COLO829 (cell line): ENCODE data around the gene MEG3.

Source experiments
- DNase-seq: peaks from one replicate; pipeline ENCODE4 v3.0.0; 2012; ENCODE audit warnings: low spot score

Gene MEG3

DNA sequence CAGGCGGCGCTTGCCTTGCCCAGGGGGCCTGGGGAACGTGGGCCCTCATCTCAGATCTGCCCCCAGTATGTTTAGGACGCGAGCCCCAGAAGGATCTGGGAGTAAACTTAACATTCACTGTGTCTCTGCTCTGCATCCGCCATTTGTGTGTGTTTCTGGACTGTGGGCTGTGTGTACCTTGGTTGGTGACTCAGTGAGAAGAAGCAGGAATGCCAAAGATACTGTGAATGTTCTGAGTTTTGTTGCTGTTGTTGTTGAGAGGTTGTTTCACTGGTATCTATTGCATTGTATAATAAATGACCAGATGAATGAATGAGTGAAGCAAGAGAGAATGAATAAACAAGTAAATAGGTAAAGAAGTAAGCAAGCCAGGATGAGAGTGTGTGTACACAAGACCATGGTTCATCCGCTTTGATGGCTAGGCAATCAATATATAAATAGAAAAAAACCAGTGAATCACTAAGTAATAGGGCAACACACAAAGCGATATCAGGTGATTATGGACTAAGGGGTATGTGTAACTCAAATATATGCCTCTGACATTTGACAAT, 20.5 kb downstream of the MEG3 start:
- no peak for DNase-seq

DNA sequence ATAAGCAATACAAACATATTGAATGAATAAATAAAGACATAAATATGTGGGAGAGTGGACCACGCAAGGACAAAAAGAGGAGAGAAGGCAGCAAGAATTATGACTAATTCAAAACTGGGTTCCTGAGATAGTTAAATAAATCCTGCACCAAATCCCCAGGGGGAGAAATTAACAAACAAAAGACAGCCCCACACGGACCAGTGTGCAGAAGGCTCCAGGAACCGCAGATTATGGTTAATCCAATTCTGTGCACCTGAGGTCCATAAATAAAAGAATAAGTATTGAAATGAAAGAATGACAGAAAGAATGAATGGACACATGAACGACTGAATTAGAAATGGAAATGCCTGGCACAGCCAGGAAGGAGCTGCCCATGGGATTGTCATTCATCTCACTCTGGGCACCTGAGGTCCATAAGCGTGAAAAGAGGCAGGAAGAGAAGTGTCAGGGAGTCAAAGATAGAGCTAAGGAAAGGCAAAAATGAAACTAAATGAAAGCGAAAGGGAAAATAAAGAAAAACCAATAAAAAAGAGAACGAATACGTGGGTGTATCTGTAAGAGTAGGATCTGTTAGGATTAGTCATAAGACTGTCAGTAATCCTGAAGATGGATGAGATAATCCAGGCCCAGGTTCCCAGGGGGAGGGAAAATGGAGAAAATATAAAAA, 23.3 kb downstream of the MEG3 start:
- DNase-seq, result peak; percentile 29

DNA sequence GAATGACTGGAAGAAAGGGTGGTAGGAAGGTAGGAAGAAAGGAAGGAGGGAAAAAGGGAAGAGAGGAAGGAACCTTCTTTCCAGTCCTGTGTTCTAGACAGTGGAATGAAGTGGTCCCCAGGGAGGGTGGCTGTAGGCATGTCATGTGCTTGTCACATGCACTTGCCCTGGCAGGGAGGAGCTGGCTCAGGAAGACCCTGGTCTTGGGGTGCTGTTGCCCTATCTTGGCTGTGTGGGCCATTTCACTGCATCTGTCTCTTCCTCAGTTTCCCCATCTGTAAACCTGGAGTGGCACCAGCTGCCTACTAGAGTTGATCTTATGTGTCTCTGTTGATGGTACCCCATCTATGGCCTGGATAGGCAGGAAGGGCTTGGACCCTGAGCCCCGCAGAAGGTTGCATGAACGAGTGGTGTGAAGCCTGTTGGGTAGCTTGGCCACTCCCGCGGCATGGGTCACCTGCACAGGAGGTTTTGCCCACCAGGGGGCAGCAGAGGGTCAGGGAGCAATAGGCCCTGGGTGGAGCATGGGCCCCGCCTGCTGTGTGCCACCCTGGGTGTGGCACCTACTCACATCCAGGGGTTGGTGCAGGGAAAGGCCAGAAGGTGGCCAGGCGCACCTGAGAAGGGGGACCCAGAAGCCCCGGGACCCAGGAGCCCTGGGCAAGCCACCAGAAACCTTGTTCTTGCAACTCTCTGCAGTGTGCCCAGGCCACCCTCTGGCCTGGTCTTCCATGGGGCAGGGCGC, 25.1 kb downstream of the MEG3 start:
- peak; percentile 56 for DNase-seq

DNA sequence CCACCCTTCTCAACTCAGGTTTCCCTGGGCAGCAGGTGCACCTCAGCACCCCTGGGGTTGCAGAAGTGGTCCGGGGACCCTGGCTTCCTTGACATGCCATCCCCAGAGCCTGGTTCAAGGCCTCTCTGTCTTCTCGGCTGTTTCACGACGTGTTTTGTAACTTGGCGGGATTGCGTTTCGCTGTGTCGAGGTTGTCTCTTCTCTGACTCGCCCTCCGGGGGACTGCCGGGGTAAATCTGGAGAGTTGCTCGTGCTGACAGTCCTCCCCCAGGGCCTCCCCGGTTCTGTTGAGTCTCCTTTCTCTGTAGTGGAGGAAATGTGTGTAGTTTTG, 25.6 kb downstream of the MEG3 start:
- DNase-seq, result no peak

DNA sequence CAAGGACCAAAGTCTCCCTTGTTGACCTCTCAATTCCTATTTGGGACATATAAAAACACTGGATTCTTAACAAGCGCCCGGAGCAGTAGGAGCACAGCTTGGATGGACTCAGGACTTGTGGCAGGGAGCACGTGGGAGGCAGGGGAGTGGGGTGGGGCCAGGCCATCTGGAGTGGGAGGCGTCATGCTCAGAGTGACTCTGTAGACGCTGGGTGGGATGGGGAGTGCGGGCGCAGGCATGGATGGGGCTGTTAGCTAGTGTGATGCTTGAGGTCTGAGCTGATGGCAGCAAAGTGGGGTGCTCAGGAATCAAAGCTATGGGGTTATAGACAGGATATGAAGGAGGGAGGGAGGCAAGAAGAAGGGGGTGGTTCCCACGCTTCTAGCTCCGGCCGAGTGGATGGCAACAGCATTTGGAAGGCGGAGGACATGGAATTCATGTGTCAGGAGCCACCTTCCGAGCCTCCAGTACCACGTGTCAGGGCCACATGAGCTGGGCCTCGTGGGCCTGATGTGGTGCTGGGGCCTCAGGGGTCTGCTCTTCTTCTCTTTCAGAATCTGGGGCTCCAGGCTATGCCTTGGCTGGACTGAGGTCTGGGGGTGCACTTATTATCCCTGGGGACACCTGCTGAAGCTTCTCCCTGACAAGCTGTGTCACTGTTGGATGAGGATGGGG, 26.2 kb downstream of the MEG3 start:
- DNase-seq, result no peak

DNA sequence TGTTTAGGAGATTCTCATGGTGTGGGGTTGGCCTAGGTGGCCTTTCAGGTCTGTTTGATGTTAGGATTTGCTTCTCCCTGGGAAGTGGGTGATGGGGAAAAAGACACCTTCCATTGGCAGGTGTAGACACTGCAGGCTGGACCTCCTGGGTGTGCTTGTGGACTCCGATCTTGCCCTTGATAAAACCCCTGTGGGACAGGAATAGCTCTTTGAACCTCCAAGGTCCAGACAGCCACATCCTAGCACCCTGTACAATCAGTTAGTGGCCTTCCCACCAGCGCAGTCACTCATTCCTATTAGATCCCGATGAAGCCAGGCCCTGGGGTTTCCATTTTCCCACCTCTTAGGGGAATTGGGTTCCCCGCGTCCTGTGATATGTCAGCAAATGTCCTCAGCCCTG, 28.5 kb downstream of the MEG3 start:
- no peak for DNase-seq

DNA sequence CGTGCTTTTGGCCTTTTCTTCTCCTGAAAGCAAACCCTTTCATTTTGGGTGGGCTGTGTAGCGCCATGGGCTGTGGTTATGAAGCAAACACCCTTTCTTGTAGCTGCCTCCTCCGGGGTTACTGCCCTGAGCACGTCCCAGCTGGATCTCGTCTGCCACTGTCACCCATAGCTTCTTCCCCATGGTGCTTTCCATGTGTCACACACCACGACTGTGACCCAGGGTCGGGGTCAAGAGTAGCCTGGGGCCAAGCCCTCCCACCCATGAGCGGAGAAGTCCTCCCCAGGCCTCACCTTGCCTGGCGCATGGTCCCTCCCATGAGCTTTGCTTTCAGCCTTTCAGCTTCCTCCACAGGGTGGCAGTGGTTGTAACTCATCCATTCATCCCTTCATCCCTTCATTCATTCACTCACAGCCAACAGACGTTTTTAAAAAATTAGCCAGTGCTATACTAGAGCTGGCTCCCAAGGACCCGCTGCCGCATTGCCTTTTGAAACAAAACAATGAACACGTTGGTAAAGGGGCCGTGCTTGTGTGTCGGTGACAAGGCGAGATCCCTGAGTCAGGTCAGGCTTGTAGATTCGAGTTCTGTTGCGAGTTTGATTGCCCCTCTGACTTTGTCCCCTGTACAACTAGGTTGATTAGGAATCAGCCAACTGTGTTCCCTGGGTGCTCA, 29.5 kb downstream of the MEG3 start:
- no peak for DNase-seq

DNA sequence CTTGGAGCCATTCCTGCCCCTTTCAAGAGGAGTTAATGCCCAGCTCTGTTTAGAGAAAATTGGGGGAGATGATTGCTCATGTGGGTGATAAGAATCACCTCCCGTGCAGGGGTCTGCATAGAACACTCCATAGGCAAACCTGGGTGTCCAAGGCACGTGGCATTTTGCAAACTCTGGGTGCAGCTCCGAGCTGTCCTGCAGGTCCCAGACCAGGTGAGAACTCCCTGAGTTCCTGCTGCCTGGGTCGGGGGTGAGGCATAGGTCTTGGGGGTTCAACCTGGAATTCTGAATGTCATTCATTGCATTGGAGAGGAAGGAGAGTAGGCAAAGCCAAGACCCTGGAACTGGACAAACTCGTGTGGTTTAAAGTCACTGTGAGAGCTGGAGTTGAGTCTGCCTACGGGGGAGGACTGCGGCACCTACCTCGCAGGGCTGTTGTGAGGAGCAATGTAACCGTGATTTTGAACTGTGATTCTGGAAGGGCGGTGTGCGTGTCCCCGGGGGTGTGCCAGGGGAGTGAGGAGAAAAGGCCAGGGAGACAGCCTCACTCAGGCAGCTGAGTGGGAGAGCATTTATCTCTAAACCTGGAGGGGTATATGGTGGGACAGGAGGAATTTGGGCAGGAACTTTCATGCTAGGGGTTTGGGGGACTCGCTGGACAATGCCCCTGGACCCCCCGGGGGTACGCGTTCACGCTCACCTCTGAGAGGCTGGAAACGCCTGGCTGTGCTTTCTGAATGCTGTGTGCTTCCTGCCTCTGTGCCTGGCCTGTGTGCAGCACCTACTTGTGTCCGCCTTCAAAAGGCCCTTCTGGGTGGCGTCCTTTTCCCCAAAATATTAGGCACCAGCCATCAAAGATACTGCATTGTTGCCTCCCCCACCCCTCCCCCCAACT, 30.4 kb downstream of the MEG3 start:
- no peak for DNase-seq

DNA sequence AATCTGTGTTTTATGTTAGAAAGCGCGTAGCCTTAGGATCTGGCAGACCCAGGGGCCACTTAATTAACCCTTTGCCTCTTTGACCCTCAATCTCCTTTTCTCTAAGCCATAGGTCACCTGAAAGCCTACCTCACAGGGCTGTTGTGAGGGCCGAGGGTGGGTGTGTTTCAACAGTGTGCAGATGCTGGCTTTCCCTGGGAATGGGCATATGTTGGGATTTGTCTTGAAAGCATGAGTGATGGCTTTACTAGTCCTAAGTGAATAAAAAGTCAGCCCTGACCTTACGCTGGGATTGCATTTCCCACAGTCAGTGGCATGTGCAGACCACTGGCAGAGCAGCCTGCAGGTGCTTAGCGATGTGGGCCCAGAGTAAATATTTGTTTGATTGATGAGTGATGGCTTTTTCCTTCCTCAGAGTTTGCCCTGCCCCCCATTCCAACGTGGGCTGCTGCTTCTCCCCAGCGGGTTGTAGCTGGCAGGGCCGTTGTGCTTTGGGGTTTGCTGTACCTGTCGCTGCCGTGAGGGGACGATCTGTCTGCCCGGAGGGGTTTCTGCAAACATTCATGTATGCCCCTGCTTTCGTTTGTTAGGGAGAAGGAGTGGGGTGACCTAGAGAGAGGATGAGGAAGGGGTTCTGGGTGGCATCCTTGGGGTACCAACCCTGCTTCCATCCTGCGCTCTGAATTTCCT, 31.5 kb downstream of the MEG3 start:
- DNase-seq, result no peak

DNA sequence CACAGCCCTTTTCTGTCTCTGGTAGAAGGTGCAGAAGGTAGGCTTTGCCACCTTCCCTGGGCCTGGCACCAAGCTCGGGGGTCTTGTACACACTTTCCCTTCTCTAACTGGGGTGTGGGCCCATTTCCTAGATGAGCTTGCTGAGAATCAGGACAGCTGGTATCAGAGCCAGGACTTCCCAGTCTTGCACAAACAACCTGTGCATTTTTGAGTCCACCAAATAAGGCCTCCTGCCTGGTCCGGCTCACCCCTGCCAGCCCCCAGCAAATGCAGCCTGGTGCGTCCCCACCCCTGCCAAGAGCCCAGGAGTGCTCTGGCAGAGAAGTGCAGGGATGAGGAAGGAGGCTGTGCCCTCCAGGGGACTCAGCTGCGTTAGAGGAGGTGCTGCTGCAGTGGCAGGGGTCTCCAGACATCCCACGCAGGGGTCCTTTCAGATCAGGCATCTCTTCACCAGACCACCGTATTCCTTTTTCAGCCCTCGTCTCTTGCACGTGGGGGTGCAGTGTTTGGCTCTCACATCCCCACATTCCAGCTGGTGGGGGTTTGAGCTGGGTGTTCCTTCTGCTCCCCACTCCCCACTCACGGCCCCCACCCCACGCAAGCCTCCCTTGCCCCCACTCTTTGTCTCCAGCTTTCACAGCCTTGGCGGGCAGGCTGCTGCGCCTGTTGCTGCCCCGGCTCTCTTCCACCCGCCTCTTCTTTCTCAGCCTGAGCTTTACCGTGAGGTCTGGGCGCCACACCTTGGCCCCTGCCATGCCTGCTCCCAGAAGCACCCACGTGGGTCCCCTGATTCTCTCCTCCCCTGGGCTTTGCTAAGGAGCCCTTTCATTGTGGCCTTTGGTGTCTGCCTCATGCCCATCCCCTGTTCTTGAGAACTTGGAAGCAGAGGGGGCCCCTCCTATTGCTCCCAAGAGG, 32.3 kb downstream of the MEG3 start:
- no peak for DNase-seq

DNA sequence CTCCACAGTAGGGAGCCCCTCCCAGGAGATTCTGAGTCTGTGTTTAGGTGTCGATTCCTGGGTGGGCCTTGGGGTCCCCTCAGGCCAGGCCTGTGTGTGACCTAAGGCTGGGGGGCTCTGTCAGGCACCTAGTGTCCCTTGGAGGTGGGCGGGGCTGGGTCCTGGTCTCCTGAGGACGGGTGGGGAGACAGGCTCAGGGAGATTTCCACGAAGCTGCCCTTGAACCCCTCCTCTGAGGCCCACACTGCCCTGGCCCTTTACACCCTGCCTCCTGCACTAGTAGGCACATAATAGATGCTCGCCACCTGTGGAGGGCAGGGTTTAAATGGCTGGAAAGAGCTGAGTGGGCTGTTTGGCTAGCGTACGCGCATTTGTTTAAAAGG, 32.9 kb downstream of the MEG3 start:
- no peak for DNase-seq

DNA sequence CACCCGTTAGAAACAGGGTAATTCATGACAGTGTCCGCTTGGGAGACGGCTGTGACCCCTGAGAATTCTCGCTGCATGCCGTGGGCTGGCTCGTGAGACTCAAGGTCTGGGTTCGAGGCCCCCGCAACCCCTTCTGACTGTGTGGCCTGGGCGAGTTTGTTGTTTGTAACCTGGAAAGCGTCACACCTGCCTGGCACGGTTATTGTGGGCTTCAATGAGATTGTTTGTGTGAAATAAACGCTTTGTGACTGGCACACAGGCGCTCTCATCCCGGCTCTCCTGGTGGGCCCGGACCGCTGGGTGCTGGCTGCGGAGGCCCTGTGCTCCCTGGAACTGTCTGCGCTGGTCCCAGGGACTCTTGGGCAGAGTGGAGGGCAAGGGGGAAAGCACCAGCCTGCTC, 33.9 kb downstream of the MEG3 start:
- no peak for DNase-seq

DNA sequence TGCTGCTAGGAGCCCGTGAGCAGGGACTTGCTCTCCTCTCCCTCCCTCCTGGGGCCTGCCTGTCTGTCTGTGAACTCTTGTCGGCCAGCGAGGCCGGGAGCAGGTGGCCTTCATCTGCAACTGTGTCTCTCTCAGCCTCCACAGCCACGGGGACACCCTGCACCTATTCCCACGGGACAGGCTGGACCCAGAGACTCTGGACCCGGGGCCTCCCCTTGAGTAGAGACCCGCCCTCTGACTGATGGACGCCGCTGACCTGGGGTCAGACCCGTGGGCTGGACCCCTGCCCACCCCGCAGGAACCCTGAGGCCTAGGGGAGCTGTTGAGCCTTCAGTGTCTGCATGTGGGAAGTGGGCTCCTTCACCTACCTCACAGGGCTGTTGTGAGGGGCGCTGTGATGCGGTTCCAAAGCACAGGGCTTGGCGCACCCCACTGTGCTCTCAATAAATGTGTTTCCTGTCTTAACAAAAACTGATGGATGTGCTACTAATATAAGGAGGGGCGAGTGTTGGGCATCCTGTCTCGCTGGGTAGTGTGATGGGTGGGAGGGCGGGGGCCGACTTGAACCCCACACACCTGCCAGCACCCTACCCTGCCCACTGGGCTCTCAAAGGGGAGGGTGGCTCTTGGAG, 34.8 kb downstream of the MEG3 start:
- DNase-seq, result no peak

DNA sequence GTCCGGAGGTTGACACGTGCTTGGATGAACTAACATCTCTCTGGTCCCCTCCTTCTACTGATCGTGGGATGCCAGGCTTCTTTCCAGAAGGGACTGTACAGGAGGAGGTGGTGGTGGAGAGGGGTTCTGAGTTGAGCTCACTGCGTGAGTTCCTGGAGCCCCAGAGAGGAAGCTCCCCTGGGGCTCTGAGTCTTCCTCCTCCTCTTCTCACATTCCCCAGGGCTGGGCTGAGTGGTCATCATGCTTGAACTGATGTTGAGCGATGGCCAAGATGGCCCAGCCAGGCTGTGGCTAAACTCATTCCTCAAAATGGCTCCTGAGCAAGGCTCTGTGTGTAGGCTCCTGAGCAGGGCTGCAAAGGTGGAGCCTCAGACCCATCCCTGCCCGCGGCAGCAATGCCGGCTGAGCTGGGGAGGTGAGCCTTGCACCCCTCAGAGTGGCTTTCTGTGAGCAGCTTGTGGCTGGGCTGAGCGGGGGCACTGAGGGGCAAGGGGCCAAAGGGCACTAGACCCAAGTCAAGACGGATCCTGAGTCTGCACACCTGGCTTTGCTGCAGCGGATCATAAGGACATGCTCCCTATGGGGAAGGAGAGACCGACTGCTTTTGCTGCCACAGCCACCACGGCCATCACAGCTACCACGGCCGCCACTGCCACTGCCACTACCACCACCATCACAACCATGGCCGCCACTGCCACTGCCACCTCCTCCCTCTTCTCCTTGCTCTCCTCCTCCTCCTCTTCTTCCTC, 35.4 kb downstream of the MEG3 start:
- no peak for DNase-seq

DNA sequence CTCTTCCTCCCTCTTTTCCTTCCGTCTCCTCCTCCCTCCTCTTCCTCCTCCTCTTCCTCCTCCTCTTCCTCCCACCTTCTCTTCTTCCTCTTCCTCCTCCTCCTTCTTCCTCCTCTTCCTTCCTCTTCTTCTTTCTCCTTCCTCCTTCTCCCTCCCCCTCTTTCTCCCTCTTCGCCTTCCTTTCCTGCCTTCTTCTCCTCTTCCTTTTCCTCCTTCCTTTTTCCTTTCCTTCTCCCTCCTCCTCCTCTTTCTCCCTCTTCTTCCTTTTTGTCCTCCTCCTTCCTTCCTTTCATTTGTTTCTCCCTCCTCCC, 36.0 kb downstream of the MEG3 start:
- DNase-seq, result no peak

DNA sequence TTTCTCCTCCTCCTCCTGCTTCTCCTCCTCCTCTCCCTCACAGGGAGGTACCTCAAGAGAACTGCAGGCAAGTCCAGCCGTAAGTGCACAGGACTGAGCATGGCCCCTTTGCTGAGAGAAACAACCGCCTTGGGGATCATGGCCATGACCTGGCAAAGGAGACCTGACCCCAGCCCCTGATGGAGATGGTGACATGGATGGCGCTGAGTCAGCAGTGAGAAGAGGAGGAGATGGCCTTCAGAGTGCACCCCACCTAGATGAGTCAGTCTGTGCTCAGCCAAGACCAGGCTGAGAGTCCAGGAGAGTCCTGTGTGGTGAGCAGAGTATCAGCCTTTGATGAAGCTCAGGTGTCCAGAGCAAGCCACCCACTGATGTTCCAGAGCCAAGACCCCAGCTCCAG, 36.4 kb downstream of the MEG3 start:
- no peak for DNase-seq

DNA sequence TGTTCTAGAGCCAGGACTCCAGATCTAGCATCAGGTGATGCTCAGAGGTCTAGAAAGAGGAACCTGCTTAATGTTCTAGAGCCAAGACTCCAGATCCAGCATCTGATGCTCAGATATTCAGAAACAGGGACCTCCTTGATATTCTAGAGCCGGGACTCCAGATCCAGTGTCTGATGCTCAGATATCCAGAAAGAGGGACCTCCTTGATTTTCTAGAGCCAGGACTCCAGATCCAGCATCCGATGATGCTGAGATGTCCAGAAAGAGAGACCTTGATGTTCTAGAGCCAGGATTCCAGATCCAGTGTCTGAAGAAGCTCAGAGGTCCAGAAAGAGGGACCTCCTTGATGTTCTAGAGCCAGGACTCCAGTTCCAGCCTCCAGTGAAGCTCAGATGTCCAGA, 36.9 kb downstream of the MEG3 start:
- DNase-seq, result no peak

DNA sequence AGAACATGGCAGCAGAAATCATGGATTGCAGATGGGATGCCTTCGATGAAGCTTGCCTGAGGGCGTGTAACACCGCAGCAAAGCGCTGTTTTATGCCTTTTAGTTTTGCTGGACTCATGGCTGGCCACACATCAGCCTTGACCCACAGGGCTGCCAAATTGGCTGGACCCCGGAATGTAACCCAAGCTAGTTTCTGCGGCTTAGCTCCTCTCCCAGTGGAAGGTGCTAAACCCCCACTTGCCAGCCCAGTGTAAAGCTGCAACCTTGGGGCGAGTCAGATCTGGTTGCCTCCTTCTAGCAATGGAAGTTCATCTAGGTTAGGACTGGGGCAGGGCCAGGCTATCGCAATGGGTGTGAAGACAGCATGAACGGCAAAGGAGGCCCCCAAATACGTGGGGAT, 38.3 kb downstream of the MEG3 start:
- DNase-seq, result no peak
